22Rv1 (cell line): ENCODE data around the gene SIRT5.

ENCODE experiments used
- H3K27ac ChIP-seq: fragments of 450-650 bp; 2 replicates; pipeline ENCODE4 v1.5.1; 2017
- ZFX ChIP-seq: fragments of 450-650 bp; IDR thresholded peaks from 2 replicates; pipeline ENCODE4 v1.6.1; 2017; ENCODE audit warnings: antibody characterized with exemption, borderline replicate concordance
- TF ChIP-seq, protein P1 (sequence below): fragments of 450-650 bp; IDR thresholded peaks from 2 replicates; pipeline ENCODE4 v1.5.1; 2017; ENCODE audit warnings: mild to moderate bottlenecking

Gene SIRT5

GRCh38 chr6:13663986-13664385, 89.6 kb downstream of the SIRT5 start:
- H3K27ac ChIP-seq = no peak overlapping the region
- no peak for TF ChIP-seq ZFX
- TF ChIP-seq, protein P1, sequence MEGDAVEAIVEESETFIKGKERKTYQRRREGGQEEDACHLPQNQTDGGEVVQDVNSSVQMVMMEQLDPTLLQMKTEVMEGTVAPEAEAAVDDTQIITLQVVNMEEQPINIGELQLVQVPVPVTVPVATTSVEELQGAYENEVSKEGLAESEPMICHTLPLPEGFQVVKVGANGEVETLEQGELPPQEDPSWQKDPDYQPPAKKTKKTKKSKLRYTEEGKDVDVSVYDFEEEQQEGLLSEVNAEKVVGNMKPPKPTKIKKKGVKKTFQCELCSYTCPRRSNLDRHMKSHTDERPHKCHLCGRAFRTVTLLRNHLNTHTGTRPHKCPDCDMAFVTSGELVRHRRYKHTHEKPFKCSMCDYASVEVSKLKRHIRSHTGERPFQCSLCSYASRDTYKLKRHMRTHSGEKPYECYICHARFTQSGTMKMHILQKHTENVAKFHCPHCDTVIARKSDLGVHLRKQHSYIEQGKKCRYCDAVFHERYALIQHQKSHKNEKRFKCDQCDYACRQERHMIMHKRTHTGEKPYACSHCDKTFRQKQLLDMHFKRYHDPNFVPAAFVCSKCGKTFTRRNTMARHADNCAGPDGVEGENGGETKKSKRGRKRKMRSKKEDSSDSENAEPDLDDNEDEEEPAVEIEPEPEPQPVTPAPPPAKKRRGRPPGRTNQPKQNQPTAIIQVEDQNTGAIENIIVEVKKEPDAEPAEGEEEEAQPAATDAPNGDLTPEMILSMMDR = no peak
